Osteocyte (in vitro differentiated cells): ENCODE measurements around the gene GATAD1. TPM values are rescaled to one million over a fixed set of nuclear protein-coding genes. Genes with fewer than 3 reads are reported as not detected.

Experiments used
- DNase-seq: peaks from one replicate; pipeline ENCODE4 v3.0.0; 2021; ENCODE audit warnings: mixed read lengths; ENCODE audit not compliant: unreplicated experiment; ENCODE audit errors: extremely low spot score
- H3K27ac Mint-ChIP-seq: one replicate; pipeline ENCODE4 v1.8.0; 2021; ENCODE audit warnings: mild to moderate bottlenecking, mixed read lengths; ENCODE audit not compliant: unreplicated experiment
- H3K27me3 Mint-ChIP-seq: one replicate; pipeline ENCODE4 v1.8.0; 2021; ENCODE audit warnings: mixed read lengths; ENCODE audit not compliant: unreplicated experiment
- H3K36me3 Mint-ChIP-seq: one replicate; pipeline ENCODE4 v1.8.0; 2021; ENCODE audit warnings: mixed read lengths; ENCODE audit not compliant: unreplicated experiment
- H3K4me1 Mint-ChIP-seq: one replicate; pipeline ENCODE4 v1.8.0; 2021; ENCODE audit warnings: mixed read lengths; ENCODE audit not compliant: unreplicated experiment
- H3K4me3 Mint-ChIP-seq: one replicate; pipeline ENCODE4 v1.8.0; 2021; ENCODE audit warnings: mild to moderate bottlenecking, moderate library complexity, mixed read lengths; ENCODE audit not compliant: unreplicated experiment
- H3K9me3 Mint-ChIP-seq: one replicate; pipeline ENCODE4 v1.8.0; 2021; ENCODE audit warnings: mixed read lengths; ENCODE audit not compliant: unreplicated experiment
- CTCF ChIP-seq: fragments of 200-600 bp; sonication (generic); IDR thresholded peaks from 2 replicates; pipeline ENCODE4 v1.5.0; 2021; ENCODE audit warnings: antibody characterized with exemption, mild to moderate bottlenecking, moderate library complexity
- total RNA-seq: library from RNA; stranded (reverse); gene quantifications from 2 replicates; pipeline ENCODE4 v1.2.1, GENCODE V29; 2021

The GATAD1 gene
- total RNA-seq, 1 donor from 2014 or later, result 42.8 TPM

GRCh38 chr7:92413550-92413949, 33.7 kb upstream of the GATAD1 start:
- no peak overlapping the region for H3K27ac Mint-ChIP-seq
- peaks cover 6% of the 10 kb centered on the region for H3K9me3 Mint-ChIP-seq
- no peak overlapping the region for H3K4me3 Mint-ChIP-seq
- peaks cover 30% of the 10 kb centered on the region for H3K27me3 Mint-ChIP-seq
- TF ChIP-seq CTCF, result no peak
- H3K36me3 Mint-ChIP-seq, result no peaks in the 10 kb centered on the region
- DNase-seq, result no peak
- no peaks in the 10 kb centered on the region for H3K4me1 Mint-ChIP-seq

- no peak for DNase-seq
Observed at GRCh38 chr7:92415225-92415624, 32.1 kb upstream of the GATAD1 start.

GRCh38 chr7:92417913-92418312, 29.4 kb upstream of the GATAD1 start:
- no peak overlapping the region for H3K4me3 Mint-ChIP-seq
- H3K4me1 Mint-ChIP-seq, result no peaks in the 10 kb centered on the region
- H3K36me3 Mint-ChIP-seq, result no peaks in the 10 kb centered on the region
- H3K27me3 Mint-ChIP-seq, result peaks cover 19% of the 10 kb centered on the region
- DNase-seq, result no peak
- no peaks in the 10 kb centered on the region for H3K9me3 Mint-ChIP-seq
- no peak for TF ChIP-seq CTCF
- H3K27ac Mint-ChIP-seq, result no peak overlapping the region

More at GRCh38 chr7:92415225-92415624, 32.1 kb upstream of the GATAD1 start:
- no peaks in the 10 kb centered on the region for H3K9me3 Mint-ChIP-seq
- H3K4me3 Mint-ChIP-seq, result no peak overlapping the region
- H3K4me1 Mint-ChIP-seq, result no peaks in the 10 kb centered on the region
- no peak for TF ChIP-seq CTCF
- H3K36me3 Mint-ChIP-seq, result no peaks in the 10 kb centered on the region
- peaks cover 30% of the 10 kb centered on the region for H3K27me3 Mint-ChIP-seq
- H3K27ac Mint-ChIP-seq, result no peak overlapping the region

GRCh38 chr7:92421676-92422435, 25.4 kb upstream of the GATAD1 start:
- DNase-seq, result no peak
- H3K36me3 Mint-ChIP-seq, result no peaks in the 10 kb centered on the region
- no peak overlapping the region for H3K27ac Mint-ChIP-seq
- peaks cover 5% of the 10 kb centered on the region for H3K27me3 Mint-ChIP-seq
- H3K4me1 Mint-ChIP-seq, result peaks cover 7% of the 10 kb centered on the region
- no peak overlapping the region for H3K4me3 Mint-ChIP-seq
- no peak for TF ChIP-seq CTCF
- H3K9me3 Mint-ChIP-seq, result no peaks in the 10 kb centered on the region

GRCh38 chr7:92422926-92423325, 24.4 kb upstream of the GATAD1 start:
- Mint-ChIP-seq H3K4me1 (peaks cover 7% of the 10 kb centered on the region), H3K9me3 (no peaks in the 10 kb centered on the region), H3K36me3 (no peaks in the 10 kb centered on the region), H3K27ac (no peak overlapping the region), H3K27me3 (peaks cover 14% of the 10 kb centered on the region), H3K4me3 (no peak overlapping the region)
- no peak for TF ChIP-seq CTCF
- DNase-seq, result peak; percentile 79
